Vagina (tissue), 2 donors: ENCODE measurements around the gene UBE2G2.

ENCODE experiments used
- POLR2A ChIP-seq, 2 donors: fragments of 450-650 bp; IDR thresholded peaks; one replicate each; pipeline ENCODE4 v1.6.1; 2017; ENCODE audit warnings: antibody characterized with exemption in 2 of 2, mild to moderate bottlenecking in 2 of 2, moderate library complexity in 2 of 2
- POLR2AphosphoS5 ChIP-seq, 2 donors: sonication (generic); formaldehyde crosslinking; IDR thresholded peaks; one replicate each; pipeline ENCODE4 v1.9.0; 2017; ENCODE audit warnings: antibody characterized with exemption in 2 of 2, mild to moderate bottlenecking in 2 of 2, low read depth in 1 of 2; ENCODE audit not compliant: insufficient read depth in 1 of 2
- TF ChIP-seq, protein P1 (sequence below), 3 experiments: fragments of 450-650 bp in 2 of 3; fragments of 200-600 bp in 1 of 3; sonication (generic) in 1 of 3; IDR thresholded peaks; one replicate each; pipeline ENCODE4 v1.5.1; 2017 to 2019; ENCODE audit warnings: antibody characterized with exemption in 3 of 3, mild to moderate bottlenecking in 2 of 3, moderate library complexity in 2 of 3

DNA sequence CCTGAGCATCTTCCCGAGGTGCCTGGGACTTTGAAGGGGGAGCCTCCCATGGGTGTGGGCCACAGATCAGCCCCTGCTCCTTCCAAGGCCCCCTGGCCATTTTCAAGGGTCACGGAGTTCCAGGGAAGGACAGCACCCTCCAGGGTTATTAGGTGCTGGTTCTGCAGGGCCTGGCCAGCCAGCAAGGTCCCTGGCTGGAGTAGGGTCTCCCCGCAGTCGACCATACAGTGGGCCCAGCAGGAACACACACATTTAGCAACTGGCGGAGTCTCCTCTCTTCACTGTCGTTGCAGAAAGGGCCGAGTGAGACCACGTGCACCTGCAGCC lies 34.0 kb upstream of the UBE2G2 start:
- TF ChIP-seq POLR2A (IDR thresholded peaks at IDR 0.05) = no peak
- TF ChIP-seq, protein P1, sequence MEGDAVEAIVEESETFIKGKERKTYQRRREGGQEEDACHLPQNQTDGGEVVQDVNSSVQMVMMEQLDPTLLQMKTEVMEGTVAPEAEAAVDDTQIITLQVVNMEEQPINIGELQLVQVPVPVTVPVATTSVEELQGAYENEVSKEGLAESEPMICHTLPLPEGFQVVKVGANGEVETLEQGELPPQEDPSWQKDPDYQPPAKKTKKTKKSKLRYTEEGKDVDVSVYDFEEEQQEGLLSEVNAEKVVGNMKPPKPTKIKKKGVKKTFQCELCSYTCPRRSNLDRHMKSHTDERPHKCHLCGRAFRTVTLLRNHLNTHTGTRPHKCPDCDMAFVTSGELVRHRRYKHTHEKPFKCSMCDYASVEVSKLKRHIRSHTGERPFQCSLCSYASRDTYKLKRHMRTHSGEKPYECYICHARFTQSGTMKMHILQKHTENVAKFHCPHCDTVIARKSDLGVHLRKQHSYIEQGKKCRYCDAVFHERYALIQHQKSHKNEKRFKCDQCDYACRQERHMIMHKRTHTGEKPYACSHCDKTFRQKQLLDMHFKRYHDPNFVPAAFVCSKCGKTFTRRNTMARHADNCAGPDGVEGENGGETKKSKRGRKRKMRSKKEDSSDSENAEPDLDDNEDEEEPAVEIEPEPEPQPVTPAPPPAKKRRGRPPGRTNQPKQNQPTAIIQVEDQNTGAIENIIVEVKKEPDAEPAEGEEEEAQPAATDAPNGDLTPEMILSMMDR (IDR thresholded peaks at IDR 0.05) = no peak
- no peak for TF ChIP-seq POLR2AphosphoS5 (IDR thresholded peaks at IDR 0.05; ENCODE audit: insufficient read depth in 1 of 2, low read depth in 1 of 2)
